Vein endothelial cell (primary cell): Measurements from ENCODE around the gene SLC5A7. TPM values are rescaled to one million over a fixed set of nuclear protein-coding genes. Genes with fewer than 3 reads are reported as not detected.

ENCODE experiments used
- total RNA-seq: library from RNA; depleted of rRNA; stranded (reverse); fragments of >200 nt; gene quantifications from 2 replicates; pipeline ENCODE4 v1.2.3, GENCODE V29; 2012

The SLC5A7 gene
- total RNA-seq = not detected in 2 replicates

GRCh38 chr2:107986278-107987217, at the start of gene SLC5A7:
TSS of gene SLC5A7 (plus strand) at chr2:107986524. CDS start at chr2:107988156, 1,632 bp downstream.

Other genes starting within 250 kb of the SLC5A7 start
- gene RGPD4, start 159.6 kb upstream of the SLC5A7 start, total RNA-seq = not detected in 2 replicates